HepG2 (cell line): Measurements from ENCODE around the gene HOXA10. TPM values are rescaled to one million over a fixed set of nuclear protein-coding genes. Genes with fewer than 3 reads are reported as not detected.

Experiments used
- ATAC-seq: fragments of 200-7000 bp; cut with Tn5 transposase; 3 replicates; pipeline ENCODE4 v1.9.1; 2020; ENCODE audit warnings: mild to moderate bottlenecking, moderate library complexity
- BruUV-seq: library from RNA; stranded (reverse); fragments of 400-500 nt; replicated peaks from 2 replicates; lab custom pipeline; 2021; lab: Mats Ljungman, UMichigan
- CTCF ChIA-PET: fragments of 300-600 bp; formaldehyde crosslinking; extraction: SDS; loops from one replicate; lab custom pipeline; 2021; ENCODE audit warnings: low total read pairs, inconsistent platforms, low intra/inter-chr PET ratio; lab: Yijun Ruan, JAX
- POLR2A ChIA-PET: fragments of 350-600 bp; sonication (Branson Sonifier 250); formaldehyde crosslinking; loops from one replicate; lab custom pipeline; 2020; ENCODE audit warnings: antibody characterized with exemption, inconsistent platforms; lab: Yijun Ruan, JAX
- DNase-seq: peaks from one replicate; pipeline ENCODE4 v3.0.0-alpha.2; 2015; ENCODE audit warnings: low spot score
- FAIRE-seq: peaks from 3 replicates; lab custom pipeline; 2011; peaks lifted over from hg19 to GRCh38; lab: Jason Lieb, UNC
- H2AFZ ChIP-seq: one replicate; pipeline ENCODE4 v1.6.1; 2011; ENCODE audit warnings: low read length, inconsistent platforms
- H3K27ac ChIP-seq: fragments of 300-600 bp; 3 replicates; pipeline ENCODE4 v1.8.0; 2011; ENCODE audit warnings: mixed run types, mild to moderate bottlenecking, mixed read lengths, low read length, inconsistent platforms; ENCODE audit not compliant: insufficient read depth; ENCODE audit errors: extremely low read length
- H3K27me3 ChIP-seq, 2 experiments: fragments of 200-600 bp in 1 of 2; 2 replicates in 1 of 2; 3 replicates in 1 of 2; pipeline versions ENCODE4 v1.6.0 to v1.8.0; 2011; ENCODE audit warnings: low read length in 2 of 2, mild to moderate bottlenecking in 2 of 2, moderate library complexity in 2 of 2, inconsistent platforms in 1 of 2; ENCODE audit not compliant: insufficient read depth in 2 of 2, control insufficient read depth in 1 of 2
- H3K36me3 ChIP-seq, 2 experiments: fragments of 200-600 bp in 1 of 2; replicated peaks in 1 of 2; 2 replicates in 1 of 2; 3 replicates in 1 of 2; pipeline versions ENCODE4 v1.5.1 to v1.8.0; 2011; ENCODE audit warnings: low read length in 2 of 2, inconsistent platforms in 1 of 2; ENCODE audit not compliant: insufficient read depth in 2 of 2, control insufficient read depth in 1 of 2
- H3K4me1 ChIP-seq: 2 replicates; pipeline ENCODE4 v1.5.1; 2012; ENCODE audit warnings: low read length, inconsistent platforms; ENCODE audit not compliant: insufficient read depth
- H3K4me2 ChIP-seq: 2 replicates; pipeline ENCODE4 v1.6.0; 2011; ENCODE audit warnings: low read depth, low read length, inconsistent platforms
- H3K4me3 ChIP-seq, 3 experiments: fragments of 200-600 bp in 1 of 3; sonication (generic), shearing (Covaris generic) in 1 of 3; replicated peaks in 1 of 3; 2 replicates each; pipeline ENCODE4 v1.5.1; 2011 to 2016; ENCODE audit warnings: low read length in 3 of 3, inconsistent platforms in 2 of 3, low read depth in 2 of 3, mild to moderate bottlenecking in 2 of 3, control low read depth in 1 of 3, mixed read lengths in 1 of 3; ENCODE audit not compliant: insufficient read depth in 1 of 3
- H3K79me2 ChIP-seq: one replicate; pipeline ENCODE4 v1.6.1; 2011; ENCODE audit warnings: low read length, inconsistent platforms; ENCODE audit not compliant: insufficient read depth
- H3K9ac ChIP-seq: 2 replicates; pipeline ENCODE4 v1.6.0; 2011; ENCODE audit warnings: mild to moderate bottlenecking, low read depth, low read length, inconsistent platforms; ENCODE audit not compliant: insufficient read depth
- H3K9me3 ChIP-seq: 2 replicates; pipeline ENCODE4 v1.5.1; 2012; ENCODE audit warnings: mild to moderate bottlenecking, low read length
- H4K20me1 ChIP-seq: 2 replicates; pipeline ENCODE4 v1.6.0; 2011; ENCODE audit warnings: inconsistent platforms, mild to moderate bottlenecking, low read length, moderate library complexity; ENCODE audit not compliant: insufficient read depth
- FOSL2 ChIP-seq: sonication (generic); formaldehyde crosslinking; IDR thresholded peaks from 2 replicates; pipeline ENCODE4 v1.4.0; 2020; ENCODE audit warnings: missing genetic modification reagents
- ZNF224 ChIP-seq: sonication (generic); formaldehyde crosslinking; IDR thresholded peaks from 2 replicates; pipeline ENCODE4 v1.5.0; 2020; ENCODE audit warnings: mild to moderate bottlenecking, missing genetic modification reagents
- WGBS: methylation state at CpG from one replicate; pipeline ENCODE4 v1.1.6; 2017; ENCODE audit warnings: low lambda C conversion rate; 5-methylcytosine and 5-hydroxymethylcytosine counted together
- in situ Hi-C: cut with HindIII; loops from 2 replicates; pipeline ENCODE4 v1.10.0; 2017; ENCODE audit warnings: low pct_unique_long_range_greater_than_20kb; ENCODE audit not compliant: extremely low pct_ligation_motif_present
- intact Hi-C: fragments of 100-400 bp; cut with micrococcal nuclease; formaldehyde crosslinking; loops from one replicate; pipeline ENCODE4 v1.10.0; 2022; ENCODE audit not compliant: unreplicated experiment
- polyA plus RNA-seq, 8 experiments: library from polyadenylated mRNA; depleted of rRNA in 3 of 8; stranded (reverse) in 7 of 8; unstranded in 1 of 8; fragments of >200 nt; fragmentation: Illumina TruSeq in 4 of 8; extraction: Trizol in 4 of 8; gene quantifications; 2 replicates each; pipeline versions ENCODE4 v1.2.1 to v1.2.3, GENCODE V29; 2011 to 2016; ENCODE audit warnings: low read depth in 4 of 8, missing spikeins in 1 of 8, mixed read lengths in 1 of 8; ENCODE audit not compliant: insufficient read depth in 1 of 8
- total RNA-seq, 5 experiments: library from RNA; depleted of rRNA; stranded (reverse); fragments of >200 nt; fragmentation: Illumina TruSeq; extraction: Trizol; gene quantifications; 2 replicates each; pipeline ENCODE4 v1.2.3, GENCODE V29; 2016; ENCODE audit warnings: low read depth in 1 of 5
- TF ChIP-seq, protein P1 (sequence below): sonication (generic); formaldehyde crosslinking; IDR thresholded peaks from 2 replicates; pipeline ENCODE4 v1.5.1; 2020; ENCODE audit warnings: missing genetic modification reagents, mild to moderate bottlenecking, borderline replicate concordance
- TF ChIP-seq, protein P2 (sequence below): sonication (generic); formaldehyde crosslinking; IDR thresholded peaks from 2 replicates; pipeline ENCODE4 v1.4.0; 2020; ENCODE audit warnings: missing genetic modification reagents
- TF ChIP-seq, protein P3 (sequence below): sonication (generic); formaldehyde crosslinking; IDR thresholded peaks from 2 replicates; pipeline ENCODE4 v1.5.0; 2020; ENCODE audit warnings: missing genetic modification reagents, mild to moderate bottlenecking, borderline replicate concordance

HOXA10 gene
- total and polyA plus RNA-seq, 2 of the 13 experiments (the other 11 are each of a cell fraction or from before 2014, with no cell fraction given) = not detected

DNA sequence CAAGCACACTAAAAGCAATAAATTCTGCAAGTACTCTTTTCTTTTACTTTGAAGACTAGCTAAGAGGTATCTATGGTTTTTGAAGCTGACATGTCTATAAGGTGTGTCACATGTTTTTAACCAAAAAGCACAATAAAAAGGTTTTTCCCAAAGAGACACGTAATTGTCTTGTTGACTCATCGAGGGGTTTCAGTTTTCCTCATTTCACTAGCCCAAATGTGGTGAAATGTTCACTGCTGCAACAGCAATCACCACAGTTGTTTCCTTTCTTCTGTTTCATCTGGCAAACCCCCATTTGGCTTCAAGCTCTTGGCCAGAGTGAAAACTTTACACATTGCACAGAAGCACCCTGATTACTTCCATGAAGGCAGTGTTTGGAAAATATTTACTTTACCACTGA, 39.7 kb downstream of the HOXA10 start:
- no TSS peak for BruUV-seq
- no peaks in the 10 kb centered on the region for H3K36me3 ChIP-seq
- H3K79me2 ChIP-seq = no peaks in the 10 kb centered on the region
- in situ Hi-C loops = no loop called here
- H3K9me3 ChIP-seq = no peaks in the 10 kb centered on the region
- no peak overlapping the region for H2AFZ ChIP-seq
- intact Hi-C loops = loop anchor here (5.0 kb wide), 1 partner anchor 167 kb away; no protein-coding TSS in a partner anchor
- H3K27me3 ChIP-seq = no peaks in the 10 kb centered on the region
- FAIRE-seq (peak; percentile 42), ATAC-seq (no peak), DNase-seq (peak; percentile 40)
- peak overlapping the region in 1 of 3 experiments; percentile 23; a peak in 2 of 6 replicates for H3K4me3 ChIP-seq
- ChIA-PET POLR2A (interaction anchor here (0.8 to 5.0 kb wide), 5 partner anchors 13 to 934 kb away, joined by 3 to 118 read pairs (median 4); partner anchors contain the start of gene SKAP2), CTCF (interaction anchor here (0.8 kb wide), 1 partner anchor 281 kb away, joined by 4 read pairs; no protein-coding TSS in a partner anchor)
- 22% methylated on average over 2 of the region's 2 CpGs for WGBS
- no peak for TF ChIP-seq ZNF224
- TF ChIP-seq, protein P1, sequence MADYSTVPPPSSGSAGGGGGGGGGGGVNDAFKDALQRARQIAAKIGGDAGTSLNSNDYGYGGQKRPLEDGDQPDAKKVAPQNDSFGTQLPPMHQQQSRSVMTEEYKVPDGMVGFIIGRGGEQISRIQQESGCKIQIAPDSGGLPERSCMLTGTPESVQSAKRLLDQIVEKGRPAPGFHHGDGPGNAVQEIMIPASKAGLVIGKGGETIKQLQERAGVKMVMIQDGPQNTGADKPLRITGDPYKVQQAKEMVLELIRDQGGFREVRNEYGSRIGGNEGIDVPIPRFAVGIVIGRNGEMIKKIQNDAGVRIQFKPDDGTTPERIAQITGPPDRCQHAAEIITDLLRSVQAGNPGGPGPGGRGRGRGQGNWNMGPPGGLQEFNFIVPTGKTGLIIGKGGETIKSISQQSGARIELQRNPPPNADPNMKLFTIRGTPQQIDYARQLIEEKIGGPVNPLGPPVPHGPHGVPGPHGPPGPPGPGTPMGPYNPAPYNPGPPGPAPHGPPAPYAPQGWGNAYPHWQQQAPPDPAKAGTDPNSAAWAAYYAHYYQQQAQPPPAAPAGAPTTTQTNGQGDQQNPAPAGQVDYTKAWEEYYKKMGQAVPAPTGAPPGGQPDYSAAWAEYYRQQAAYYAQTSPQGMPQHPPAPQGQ (CRISPR knock-in tag) = no peak
- TF ChIP-seq, protein P2, sequence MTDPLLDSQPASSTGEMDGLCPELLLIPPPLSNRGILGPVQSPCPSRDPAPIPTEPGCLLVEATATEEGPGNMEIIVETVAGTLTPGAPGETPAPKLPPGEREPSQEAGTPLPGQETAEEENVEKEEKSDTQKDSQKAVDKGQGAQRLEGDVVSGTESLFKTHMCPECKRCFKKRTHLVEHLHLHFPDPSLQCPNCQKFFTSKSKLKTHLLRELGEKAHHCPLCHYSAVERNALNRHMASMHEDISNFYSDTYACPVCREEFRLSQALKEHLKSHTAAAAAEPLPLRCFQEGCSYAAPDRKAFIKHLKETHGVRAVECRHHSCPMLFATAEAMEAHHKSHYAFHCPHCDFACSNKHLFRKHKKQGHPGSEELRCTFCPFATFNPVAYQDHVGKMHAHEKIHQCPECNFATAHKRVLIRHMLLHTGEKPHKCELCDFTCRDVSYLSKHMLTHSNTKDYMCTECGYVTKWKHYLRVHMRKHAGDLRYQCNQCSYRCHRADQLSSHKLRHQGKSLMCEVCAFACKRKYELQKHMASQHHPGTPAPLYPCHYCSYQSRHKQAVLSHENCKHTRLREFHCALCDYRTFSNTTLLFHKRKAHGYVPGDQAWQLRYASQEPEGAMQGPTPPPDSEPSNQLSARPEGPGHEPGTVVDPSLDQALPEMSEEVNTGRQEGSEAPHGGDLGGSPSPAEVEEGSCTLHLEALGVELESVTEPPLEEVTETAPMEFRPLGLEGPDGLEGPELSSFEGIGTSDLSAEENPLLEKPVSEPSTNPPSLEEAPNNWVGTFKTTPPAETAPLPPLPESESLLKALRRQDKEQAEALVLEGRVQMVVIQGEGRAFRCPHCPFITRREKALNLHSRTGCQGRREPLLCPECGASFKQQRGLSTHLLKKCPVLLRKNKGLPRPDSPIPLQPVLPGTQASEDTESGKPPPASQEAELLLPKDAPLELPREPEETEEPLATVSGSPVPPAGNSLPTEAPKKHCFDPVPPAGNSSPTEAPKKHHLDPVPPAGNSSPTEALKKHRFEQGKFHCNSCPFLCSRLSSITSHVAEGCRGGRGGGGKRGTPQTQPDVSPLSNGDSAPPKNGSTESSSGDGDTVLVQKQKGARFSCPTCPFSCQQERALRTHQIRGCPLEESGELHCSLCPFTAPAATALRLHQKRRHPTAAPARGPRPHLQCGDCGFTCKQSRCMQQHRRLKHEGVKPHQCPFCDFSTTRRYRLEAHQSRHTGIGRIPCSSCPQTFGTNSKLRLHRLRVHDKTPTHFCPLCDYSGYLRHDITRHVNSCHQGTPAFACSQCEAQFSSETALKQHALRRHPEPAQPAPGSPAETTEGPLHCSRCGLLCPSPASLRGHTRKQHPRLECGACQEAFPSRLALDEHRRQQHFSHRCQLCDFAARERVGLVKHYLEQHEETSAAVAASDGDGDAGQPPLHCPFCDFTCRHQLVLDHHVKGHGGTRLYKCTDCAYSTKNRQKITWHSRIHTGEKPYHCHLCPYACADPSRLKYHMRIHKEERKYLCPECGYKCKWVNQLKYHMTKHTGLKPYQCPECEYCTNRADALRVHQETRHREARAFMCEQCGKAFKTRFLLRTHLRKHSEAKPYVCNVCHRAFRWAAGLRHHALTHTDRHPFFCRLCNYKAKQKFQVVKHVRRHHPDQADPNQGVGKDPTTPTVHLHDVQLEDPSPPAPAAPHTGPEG (CRISPR knock-in tag) = no peak
- TF ChIP-seq, protein P3, sequence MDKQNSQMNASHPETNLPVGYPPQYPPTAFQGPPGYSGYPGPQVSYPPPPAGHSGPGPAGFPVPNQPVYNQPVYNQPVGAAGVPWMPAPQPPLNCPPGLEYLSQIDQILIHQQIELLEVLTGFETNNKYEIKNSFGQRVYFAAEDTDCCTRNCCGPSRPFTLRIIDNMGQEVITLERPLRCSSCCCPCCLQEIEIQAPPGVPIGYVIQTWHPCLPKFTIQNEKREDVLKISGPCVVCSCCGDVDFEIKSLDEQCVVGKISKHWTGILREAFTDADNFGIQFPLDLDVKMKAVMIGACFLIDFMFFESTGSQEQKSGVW = no peak
- 0 out of 2 replicates have a peak, but pooled peaks have one; percentile 14 for TF ChIP-seq FOSL2 (CRISPR knock-in tag)
- H3K4me2 ChIP-seq = peak overlapping the region; percentile 76
- H3K4me1 ChIP-seq = peaks cover 66% of the 10 kb centered on the region
- no peaks in the 10 kb centered on the region for H4K20me1 ChIP-seq
- peak overlapping the region; percentile 67 for H3K27ac ChIP-seq
- H3K9ac ChIP-seq = no peak overlapping the region; the same call in 1 of the 2 replicates
